ENCODE data around the gene OGFR.

- TF ChIP-seq, protein P1, sequence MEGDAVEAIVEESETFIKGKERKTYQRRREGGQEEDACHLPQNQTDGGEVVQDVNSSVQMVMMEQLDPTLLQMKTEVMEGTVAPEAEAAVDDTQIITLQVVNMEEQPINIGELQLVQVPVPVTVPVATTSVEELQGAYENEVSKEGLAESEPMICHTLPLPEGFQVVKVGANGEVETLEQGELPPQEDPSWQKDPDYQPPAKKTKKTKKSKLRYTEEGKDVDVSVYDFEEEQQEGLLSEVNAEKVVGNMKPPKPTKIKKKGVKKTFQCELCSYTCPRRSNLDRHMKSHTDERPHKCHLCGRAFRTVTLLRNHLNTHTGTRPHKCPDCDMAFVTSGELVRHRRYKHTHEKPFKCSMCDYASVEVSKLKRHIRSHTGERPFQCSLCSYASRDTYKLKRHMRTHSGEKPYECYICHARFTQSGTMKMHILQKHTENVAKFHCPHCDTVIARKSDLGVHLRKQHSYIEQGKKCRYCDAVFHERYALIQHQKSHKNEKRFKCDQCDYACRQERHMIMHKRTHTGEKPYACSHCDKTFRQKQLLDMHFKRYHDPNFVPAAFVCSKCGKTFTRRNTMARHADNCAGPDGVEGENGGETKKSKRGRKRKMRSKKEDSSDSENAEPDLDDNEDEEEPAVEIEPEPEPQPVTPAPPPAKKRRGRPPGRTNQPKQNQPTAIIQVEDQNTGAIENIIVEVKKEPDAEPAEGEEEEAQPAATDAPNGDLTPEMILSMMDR (IDR thresholded peaks at IDR 0.05 in 2 of 3, conservative IDR thresholded peaks at IDR 0.05 in 1 of 3; ENCODE audit: borderline replicate concordance in 1 of 3, insufficient read depth in 1 of 3, low read depth in 2 of 3, low read length in 2 of 3) = no peak
- TF ChIP-seq EZH2 (IDR thresholded peaks at IDR 0.05) = no peak
These were observed 44.8 kb downstream of the OGFR start for GRCh38 chr20:62849431-62849830.

Measured in HCT116 (cell line).